HepG2 (cell line): ENCODE results near the gene ADCYAP1. TPM values are rescaled to one million over a fixed set of nuclear protein-coding genes. Genes with fewer than 3 reads are reported as not detected.
"Not testable (repeated sequence)": the region's sequence is repeated elsewhere in the genome, so short reads cannot be mapped to it uniquely, and the experiment has no call there.

Experiments used
- ATAC-seq: fragments of 200-7000 bp; cut with Tn5 transposase; 3 replicates; pipeline ENCODE4 v1.9.1; 2020; ENCODE audit warnings: mild to moderate bottlenecking, moderate library complexity
- BruUV-seq: library from RNA; stranded (reverse); fragments of 400-500 nt; replicated peaks from 2 replicates; lab custom pipeline; 2021; lab: Mats Ljungman, UMichigan
- CTCF ChIA-PET: fragments of 300-600 bp; formaldehyde crosslinking; extraction: SDS; loops from one replicate; lab custom pipeline; 2021; ENCODE audit warnings: low total read pairs, inconsistent platforms, low intra/inter-chr PET ratio; lab: Yijun Ruan, JAX
- POLR2A ChIA-PET: fragments of 350-600 bp; sonication (Branson Sonifier 250); formaldehyde crosslinking; loops from one replicate; lab custom pipeline; 2020; ENCODE audit warnings: antibody characterized with exemption, inconsistent platforms; lab: Yijun Ruan, JAX
- DNase-seq: peaks from one replicate; pipeline ENCODE4 v3.0.0-alpha.2; 2015; ENCODE audit warnings: low spot score
- FAIRE-seq: peaks from 3 replicates; lab custom pipeline; 2011; peaks lifted over from hg19 to GRCh38; lab: Jason Lieb, UNC
- H2AFZ ChIP-seq: one replicate; pipeline ENCODE4 v1.6.1; 2011; ENCODE audit warnings: low read length, inconsistent platforms
- H3K27ac ChIP-seq: fragments of 300-600 bp; 3 replicates; pipeline ENCODE4 v1.8.0; 2011; ENCODE audit warnings: mixed run types, mild to moderate bottlenecking, mixed read lengths, low read length, inconsistent platforms; ENCODE audit not compliant: insufficient read depth; ENCODE audit errors: extremely low read length
- H3K27me3 ChIP-seq, 2 experiments: fragments of 200-600 bp in 1 of 2; 2 replicates in 1 of 2; 3 replicates in 1 of 2; pipeline versions ENCODE4 v1.6.0 to v1.8.0; 2011; ENCODE audit warnings: low read length in 2 of 2, mild to moderate bottlenecking in 2 of 2, moderate library complexity in 2 of 2, inconsistent platforms in 1 of 2; ENCODE audit not compliant: insufficient read depth in 2 of 2, control insufficient read depth in 1 of 2
- H3K36me3 ChIP-seq, 2 experiments: fragments of 200-600 bp in 1 of 2; replicated peaks in 1 of 2; 2 replicates in 1 of 2; 3 replicates in 1 of 2; pipeline versions ENCODE4 v1.5.1 to v1.8.0; 2011; ENCODE audit warnings: low read length in 2 of 2, inconsistent platforms in 1 of 2; ENCODE audit not compliant: insufficient read depth in 2 of 2, control insufficient read depth in 1 of 2
- H3K4me1 ChIP-seq: 2 replicates; pipeline ENCODE4 v1.5.1; 2012; ENCODE audit warnings: low read length, inconsistent platforms; ENCODE audit not compliant: insufficient read depth
- H3K4me2 ChIP-seq: 2 replicates; pipeline ENCODE4 v1.6.0; 2011; ENCODE audit warnings: low read depth, low read length, inconsistent platforms
- H3K4me3 ChIP-seq, 3 experiments: fragments of 200-600 bp in 1 of 3; sonication (generic), shearing (Covaris generic) in 1 of 3; replicated peaks in 1 of 3; 2 replicates each; pipeline ENCODE4 v1.5.1; 2011 to 2016; ENCODE audit warnings: low read length in 3 of 3, inconsistent platforms in 2 of 3, low read depth in 2 of 3, mild to moderate bottlenecking in 2 of 3, control low read depth in 1 of 3, mixed read lengths in 1 of 3; ENCODE audit not compliant: insufficient read depth in 1 of 3
- H3K79me2 ChIP-seq: one replicate; pipeline ENCODE4 v1.6.1; 2011; ENCODE audit warnings: low read length, inconsistent platforms; ENCODE audit not compliant: insufficient read depth
- H3K9ac ChIP-seq: 2 replicates; pipeline ENCODE4 v1.6.0; 2011; ENCODE audit warnings: mild to moderate bottlenecking, low read depth, low read length, inconsistent platforms; ENCODE audit not compliant: insufficient read depth
- H3K9me3 ChIP-seq: 2 replicates; pipeline ENCODE4 v1.5.1; 2012; ENCODE audit warnings: mild to moderate bottlenecking, low read length
- H4K20me1 ChIP-seq: 2 replicates; pipeline ENCODE4 v1.6.0; 2011; ENCODE audit warnings: inconsistent platforms, mild to moderate bottlenecking, low read length, moderate library complexity; ENCODE audit not compliant: insufficient read depth
- MAFK ChIP-seq, 2 experiments: IDR thresholded peaks in 1 of 2; conservative IDR thresholded peaks in 1 of 2; 2 replicates each; pipeline ENCODE4 v1.6.1; 2011; ENCODE audit warnings: improper control_type of control experiment in 2 of 2, low read length in 2 of 2
- TBX3 ChIP-seq: fragments of 450-650 bp; IDR thresholded peaks from 2 replicates; pipeline ENCODE4 v1.6.1; 2017; ENCODE audit warnings: antibody characterized with exemption, mild to moderate bottlenecking, inconsistent platforms, borderline replicate concordance
- ZNF607 ChIP-seq: sonication (generic); formaldehyde crosslinking; IDR thresholded peaks from 2 replicates; pipeline ENCODE4 v1.5.1; 2020; ENCODE audit warnings: missing genetic modification reagents, mild to moderate bottlenecking, borderline replicate concordance
- ZNF749 ChIP-seq: sonication (generic); formaldehyde crosslinking; IDR thresholded peaks from 2 replicates; pipeline ENCODE4 v1.8.0; 2022; ENCODE audit warnings: mild to moderate bottlenecking, missing genetic modification reagents, moderate library complexity, borderline replicate concordance
- ZNF761 ChIP-seq: sonication (generic); formaldehyde crosslinking; conservative IDR thresholded peaks from 2 replicates; pipeline ENCODE4 v1.4.0; 2020; ENCODE audit warnings: mild to moderate bottlenecking, missing genetic modification reagents
- ZSCAN21 ChIP-seq: sonication (generic); formaldehyde crosslinking; IDR thresholded peaks from 2 replicates; pipeline ENCODE4 v1.8.0; 2022; ENCODE audit warnings: mild to moderate bottlenecking, missing genetic modification reagents, moderate library complexity, borderline replicate concordance
- WGBS: methylation state at CpG from one replicate; pipeline ENCODE4 v1.1.6; 2017; ENCODE audit warnings: low lambda C conversion rate; 5-methylcytosine and 5-hydroxymethylcytosine counted together
- in situ Hi-C: cut with HindIII; loops from 2 replicates; pipeline ENCODE4 v1.10.0; 2017; ENCODE audit warnings: low pct_unique_long_range_greater_than_20kb; ENCODE audit not compliant: extremely low pct_ligation_motif_present
- intact Hi-C: fragments of 100-400 bp; cut with micrococcal nuclease; formaldehyde crosslinking; loops from one replicate; pipeline ENCODE4 v1.10.0; 2022; ENCODE audit not compliant: unreplicated experiment
- polyA plus RNA-seq, 8 experiments: library from polyadenylated mRNA; depleted of rRNA in 3 of 8; stranded (reverse) in 7 of 8; unstranded in 1 of 8; fragments of >200 nt; fragmentation: Illumina TruSeq in 4 of 8; extraction: Trizol in 4 of 8; gene quantifications; 2 replicates each; pipeline versions ENCODE4 v1.2.1 to v1.2.3, GENCODE V29; 2011 to 2016; ENCODE audit warnings: low read depth in 4 of 8, missing spikeins in 1 of 8, mixed read lengths in 1 of 8; ENCODE audit not compliant: insufficient read depth in 1 of 8
- total RNA-seq, 5 experiments: library from RNA; depleted of rRNA; stranded (reverse); fragments of >200 nt; fragmentation: Illumina TruSeq; extraction: Trizol; gene quantifications; 2 replicates each; pipeline ENCODE4 v1.2.3, GENCODE V29; 2016; ENCODE audit warnings: low read depth in 1 of 5
- TF ChIP-seq, protein P1 (sequence below): fragments of 450-650 bp; IDR thresholded peaks from 2 replicates; pipeline ENCODE4 v1.6.1; 2016

Gene ADCYAP1
- total and polyA plus RNA-seq, 2 of the 13 experiments (the other 11 are each of a cell fraction or from before 2014, with no cell fraction given), result not detected

DNA sequence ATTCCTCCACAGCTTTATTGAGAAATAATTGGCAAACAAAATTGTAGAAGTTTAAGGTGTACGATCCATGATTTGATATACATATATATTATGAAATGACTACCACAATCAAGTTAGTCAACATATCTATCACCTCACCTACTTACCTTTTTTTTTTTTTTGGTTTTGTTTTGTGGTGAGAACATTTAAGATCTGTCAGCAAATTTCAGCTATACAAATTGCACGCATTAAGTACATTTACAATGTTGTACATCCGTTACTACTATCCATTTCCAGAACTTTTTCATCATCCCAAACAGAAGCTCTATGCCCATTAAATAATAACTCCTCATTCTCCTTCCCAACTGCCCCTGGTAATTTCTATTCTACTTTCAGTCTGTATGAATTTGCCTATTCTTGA, 37.4 kb upstream of the ADCYAP1 start:
- TF ChIP-seq ZNF749 (no peak), TBX3 (no peak), MAFK (conservative IDR thresholded peaks at IDR 0.05 in 1 of 2, IDR thresholded peaks at IDR 0.05 in 1 of 2; ENCODE audit: low read length in 2 of 2) (peak in 1 of 2 experiments; percentile 50; a peak in 2 of 4 replicates), ZSCAN21 (CRISPR knock-in tag) (no peak), ZNF607 (CRISPR knock-in tag) (no peak), ZNF761 (CRISPR knock-in tag) (no peak)
- TF ChIP-seq, protein P1, sequence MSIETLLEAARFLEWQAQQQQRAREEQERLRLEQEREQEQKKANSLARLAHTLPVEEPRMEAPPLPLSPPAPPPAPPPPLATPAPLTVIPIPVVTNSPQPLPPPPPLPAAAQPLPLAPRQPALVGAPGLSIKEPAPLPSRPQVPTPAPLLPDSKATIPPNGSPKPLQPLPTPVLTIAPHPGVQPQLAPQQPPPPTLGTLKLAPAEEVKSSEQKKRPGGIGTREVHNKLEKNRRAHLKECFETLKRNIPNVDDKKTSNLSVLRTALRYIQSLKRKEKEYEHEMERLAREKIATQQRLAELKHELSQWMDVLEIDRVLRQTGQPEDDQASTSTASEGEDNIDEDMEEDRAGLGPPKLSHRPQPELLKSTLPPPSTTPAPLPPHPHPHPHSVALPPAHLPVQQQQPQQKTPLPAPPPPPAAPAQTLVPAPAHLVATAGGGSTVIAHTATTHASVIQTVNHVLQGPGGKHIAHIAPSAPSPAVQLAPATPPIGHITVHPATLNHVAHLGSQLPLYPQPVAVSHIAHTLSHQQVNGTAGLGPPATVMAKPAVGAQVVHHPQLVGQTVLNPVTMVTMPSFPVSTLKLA, result no peak
- no peaks in the 10 kb centered on the region for H3K4me1 ChIP-seq
- ATAC-seq (no peak), DNase-seq (no peak), FAIRE-seq (no peak)
- no peak overlapping the region for H3K9ac ChIP-seq
- CTCF ChIA-PET, result no interaction called here
- H3K4me2 ChIP-seq, result no peak overlapping the region
- H4K20me1 ChIP-seq, result no peaks in the 10 kb centered on the region
- H3K4me3 ChIP-seq, result no peak overlapping the region
- H3K27me3 ChIP-seq, result peaks cover 0 to 9% of the 10 kb centered on the region in 2 experiments; a peak in 1 of 5 replicates
- BruUV-seq, result no TSS peak
- no peaks in the 10 kb centered on the region for H3K79me2 ChIP-seq
- H3K9me3 ChIP-seq, result no peaks in the 10 kb centered on the region
- H3K36me3 ChIP-seq, result no peaks in the 10 kb centered on the region
- POLR2A ChIA-PET, result no interaction called here
- H3K27ac ChIP-seq, result no peak overlapping the region
- in situ Hi-C loops (loop anchor here (25.0 kb wide), 2 partner anchors 795 to 1695 kb away; partner anchors contain the start of genes METTL4 and NDC80), intact Hi-C loops (loop anchor here (10.0 kb wide), 1 partner anchor 648 kb away; no protein-coding TSS in a partner anchor)
- 4% methylated on average over 3 of the region's 3 CpGs for WGBS
- H2AFZ ChIP-seq, result no peak overlapping the region

DNA sequence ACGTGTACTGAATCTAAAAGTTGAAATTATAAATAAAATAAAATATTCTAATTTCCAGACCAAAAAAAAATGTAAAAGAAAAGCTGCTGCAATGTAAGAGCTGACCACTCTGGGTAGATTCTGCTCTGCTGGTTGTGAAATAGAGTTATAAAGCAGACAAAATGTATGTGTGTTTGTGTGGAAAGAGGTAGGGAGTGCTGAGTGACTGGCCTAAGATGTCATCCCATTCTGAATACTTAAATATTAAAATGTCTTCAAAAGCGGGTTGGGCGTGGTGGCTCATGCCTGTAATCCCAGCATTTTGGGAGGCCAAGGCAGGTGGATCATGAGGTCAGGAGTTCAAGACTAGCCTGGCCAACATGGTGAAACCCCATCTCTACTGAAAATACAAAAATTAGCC, 31.2 kb upstream of the ADCYAP1 start:
- FAIRE-seq, intact Hi-C loops, H3K79me2 ChIP-seq, H3K4me3 ChIP-seq, H3K27me3 ChIP-seq, BruUV-seq, H3K9me3 ChIP-seq, H3K9ac ChIP-seq, POLR2A ChIA-PET, DNase-seq, H3K27ac ChIP-seq, H4K20me1 ChIP-seq, H3K4me2 ChIP-seq, CTCF ChIA-PET, H2AFZ ChIP-seq, H3K4me1 ChIP-seq, ATAC-seq, H3K36me3 ChIP-seq: not testable (repeated sequence)
- WGBS, result 18% methylated on average over 3 of the region's 3 CpGs
- in situ Hi-C loops, result loop anchor here (25.0 kb wide), 2 partner anchors 789 to 1689 kb away; partner anchors contain the start of genes METTL4 and NDC80
